MCF 10A (cell line): ENCODE data around the gene THAP2. TPM values are rescaled to one million over a fixed set of nuclear protein-coding genes. Genes with fewer than 3 reads are reported as not detected.
"Not testable (repeated sequence)": the region's sequence is repeated elsewhere in the genome, so short reads cannot be mapped to it uniquely, and the experiment has no call there.

Experiments used
- BruUV-seq: library from RNA; stranded (reverse); fragments of 400-500 nt; replicated peaks from 2 replicates; lab custom pipeline; 2021; lab: Mats Ljungman, UMichigan
- CTCF ChIA-PET: fragments of 300-600 bp; sonication (Branson Sonifier 250); formaldehyde crosslinking; extraction: SDS; loops from one replicate; lab custom pipeline; 2021; ENCODE audit warnings: antibody characterized with exemption, inconsistent platforms; lab: Yijun Ruan, JAX
- POLR2A ChIA-PET: fragments of 300-600, 350-650 bp; sonication (Branson Sonifier 250); formaldehyde crosslinking; extraction: SDS; loops from one replicate; lab custom pipeline; 2020; ENCODE audit warnings: antibody characterized with exemption, inconsistent platforms; lab: Yijun Ruan, JAX
- DNase-seq: peaks from one replicate; pipeline ENCODE4 v3.0.0-alpha.2; 2018; ENCODE audit not compliant: unreplicated experiment
- H3K27ac Mint-ChIP-seq: one replicate; pipeline ENCODE4 v1.8.0; 2022; ENCODE audit warnings: mild to moderate bottlenecking, low read depth, mixed read lengths; ENCODE audit not compliant: unreplicated experiment
- H3K27me3 Mint-ChIP-seq: one replicate; pipeline ENCODE4 v1.8.0; 2022; ENCODE audit warnings: mixed read lengths; ENCODE audit not compliant: insufficient read depth, unreplicated experiment
- H3K36me3 Mint-ChIP-seq: one replicate; pipeline ENCODE4 v1.8.0; 2022; ENCODE audit warnings: mild to moderate bottlenecking, moderate library complexity, mixed read lengths; ENCODE audit not compliant: insufficient read depth, unreplicated experiment
- H3K4me1 Mint-ChIP-seq: one replicate; pipeline ENCODE4 v1.8.0; 2022; ENCODE audit warnings: mixed read lengths; ENCODE audit not compliant: insufficient read depth, unreplicated experiment
- H3K4me3 Mint-ChIP-seq: one replicate; pipeline ENCODE4 v1.8.0; 2022; ENCODE audit warnings: mild to moderate bottlenecking, moderate library complexity, mixed read lengths; ENCODE audit not compliant: unreplicated experiment
- H3K9me3 Mint-ChIP-seq: one replicate; pipeline ENCODE4 v1.8.0; 2022; ENCODE audit warnings: mixed read lengths; ENCODE audit not compliant: unreplicated experiment
- CTCF ChIP-seq: fragments of 200-600 bp; IDR thresholded peaks from one replicate; pipeline ENCODE4 v1.8.0; 2022; ENCODE audit warnings: antibody characterized with exemption, mild to moderate bottlenecking; ENCODE audit not compliant: unreplicated experiment
- intact Hi-C: fragments of 100-400 bp; cut with micrococcal nuclease; formaldehyde crosslinking; loops from 2 replicates; pipeline ENCODE4 v1.14.1; 2022
- total RNA-seq: library from RNA; stranded (reverse); gene quantifications from 2 replicates; pipeline ENCODE4 v1.2.3, GENCODE V29; 2022

Gene THAP2
- total RNA-seq, 1 experiment from 2014 or later = 13.0 TPM

GRCh38 chr12:71685914-71686657 lies 22.0 kb downstream of the THAP2 start, which contains the start of gene TMEM19:
Gene TMEM19 (plus strand): TSS chr12:71686082. CDS start chr12:71686681, 599 bp downstream.
- peak; percentile 11 for TF ChIP-seq CTCF
- intact Hi-C loops = loop anchor here (1.0 kb wide), 3 partner anchors 22 to 61 kb away; partner anchors contain the start of gene THAP2
- ChIA-PET CTCF (interaction anchor here (0.6 to 6.7 kb wide), 30 partner anchors 8 to 450 kb away, joined by 3 to 226 read pairs (median 6); partner anchors contain the start of genes RAB21, THAP2 and ZFC3H1), POLR2A (interaction anchor here (0.5 to 7.9 kb wide), 23 partner anchors 9 to 192 kb away, joined by 3 to 248 read pairs (median 4); partner anchors contain the start of genes RAB21, THAP2 and ZFC3H1)
- no TSS peak for BruUV-seq
- Mint-ChIP-seq H3K36me3 (no peaks in the 10 kb centered on the region), H3K4me3 (peak within 1 kb of the TSS; percentile 87), H3K27ac (peak within 1 kb of the TSS; percentile 76), H3K27me3 (no peaks in the 10 kb centered on the region), H3K4me1 (peaks cover 16% of the 10 kb centered on the region), H3K9me3 (no peaks in the 10 kb centered on the region)
- DNase-seq = peak; percentile 89

- no peaks in the 10 kb centered on the region for H3K36me3 Mint-ChIP-seq
- BruUV-seq = TSS peak; percentile 62
- H3K4me3 Mint-ChIP-seq = peak overlapping the region; percentile 87
- peak overlapping the region; percentile 76 for H3K27ac Mint-ChIP-seq
- H3K9me3 Mint-ChIP-seq = no peaks in the 10 kb centered on the region
- ChIA-PET POLR2A (interaction anchor here (0.5 to 7.9 kb wide), 17 partner anchors 9 to 193 kb away, joined by 3 to 248 read pairs (median 5); partner anchors contain the start of genes RAB21, THAP2 and ZFC3H1), CTCF (interaction anchor here (0.6 to 6.7 kb wide), 27 partner anchors 9 to 271 kb away, joined by 3 to 226 read pairs (median 7); partner anchors contain the start of genes RAB21, THAP2 and ZFC3H1)
- peaks cover 18% of the 10 kb centered on the region for H3K4me1 Mint-ChIP-seq
- peak; percentile 27 for DNase-seq
- intact Hi-C loops = loop anchor here (1.0 kb wide), 3 partner anchors 22 to 61 kb away; partner anchors contain the start of gene THAP2
- H3K27me3 Mint-ChIP-seq = no peaks in the 10 kb centered on the region
- TF ChIP-seq CTCF = no peak
Measured at GRCh38 chr12:71686658-71687025, 22.5 kb downstream of the THAP2 start.

GRCh38 chr12:71687172-71687571 lies 23.1 kb downstream of the THAP2 start:
- H3K9me3 Mint-ChIP-seq, H3K27me3 Mint-ChIP-seq, BruUV-seq, H3K36me3 Mint-ChIP-seq, intact Hi-C loops, DNase-seq: not testable (repeated sequence)
- POLR2A ChIA-PET = interaction anchor here (0.6 to 7.9 kb wide), 12 partner anchors 9 to 153 kb away, joined by 3 to 248 read pairs (median 10); partner anchors contain the start of genes RAB21, THAP2 and ZFC3H1
- H3K4me1 Mint-ChIP-seq = peaks cover 21% of the 10 kb centered on the region
- peak overlapping the region; percentile 76 for H3K27ac Mint-ChIP-seq
- CTCF ChIA-PET = interaction anchor here (0.6 to 6.7 kb wide), 12 partner anchors 9 to 272 kb away, joined by 3 to 226 read pairs (median 15); partner anchors contain the start of genes RAB21, THAP2 and ZFC3H1
- peak overlapping the region; percentile 87 for H3K4me3 Mint-ChIP-seq

GRCh38 chr12:71688961-71689570 lies 25.0 kb downstream of the THAP2 start:
- no peak for DNase-seq
- no peaks in the 10 kb centered on the region for H3K27me3 Mint-ChIP-seq
- intact Hi-C loops = no loop called here

More at GRCh38 chr12:71688961-71689570, 25.0 kb downstream of the THAP2 start:
- H3K36me3 Mint-ChIP-seq = no peaks in the 10 kb centered on the region
- no TSS peak for BruUV-seq
- ChIA-PET CTCF (interaction anchor here (0.6 to 6.7 kb wide), 2 partner anchors 44 to 60 kb away, joined by 3 to 226 read pairs; no protein-coding TSS in a partner anchor), POLR2A (interaction anchor here (0.7 to 7.9 kb wide), 4 partner anchors 12 to 60 kb away, joined by 3 to 248 read pairs (median 104); partner anchors contain the start of genes THAP2 and ZFC3H1)
- H3K27ac Mint-ChIP-seq = no peak overlapping the region
- no peaks in the 10 kb centered on the region for H3K9me3 Mint-ChIP-seq
- no peak overlapping the region for H3K4me3 Mint-ChIP-seq
- peaks cover 25% of the 10 kb centered on the region for H3K4me1 Mint-ChIP-seq
- TF ChIP-seq CTCF = no peak
